HG02798 (cell line): ENCODE data around the gene FBXO39.
"Not testable (repeated sequence)": the region's sequence is repeated elsewhere in the genome, so short reads cannot be mapped to it uniquely, and the experiment has no call there.

Experiments used
- ATAC-seq: cut with Tn5 transposase; IDR thresholded peaks from one replicate; pipeline ENCODE4 v1.9.1; 2021; ENCODE audit warnings: mild to moderate bottlenecking; ENCODE audit not compliant: unreplicated experiment, poor library complexity

Gene FBXO39

GRCh38 chr17:6775871-6776405, at the start of gene FBXO39:
Gene FBXO39, plus strand, starts transcription at chr17:6776215. Its CDS starts 3,654 bp downstream, at chr17:6779869.
- no peak for ATAC-seq

DNA sequence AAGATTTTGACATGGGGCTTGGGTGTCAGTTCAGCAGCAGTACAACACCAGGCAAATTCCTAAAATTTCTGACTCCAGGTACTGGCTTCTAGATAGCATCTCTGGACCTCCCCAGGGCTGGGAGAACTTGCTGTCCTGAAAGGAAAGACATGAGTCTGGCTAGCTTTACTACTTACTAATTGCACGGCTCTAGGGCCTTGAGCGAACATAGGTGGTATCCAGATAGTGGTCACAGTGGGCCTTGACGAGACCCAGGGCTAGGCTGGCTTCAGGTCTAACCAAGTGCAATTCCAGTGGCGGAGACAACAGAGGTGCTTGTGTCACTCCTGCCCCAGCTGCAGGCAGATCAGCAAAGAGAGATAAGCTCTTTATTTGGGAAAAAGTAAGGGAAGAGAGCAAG, 46.5 kb upstream of the FBXO39 start:
- ATAC-seq: no peak

- ATAC-seq: not testable (repeated sequence)
These were observed 29.4 kb upstream of the FBXO39 start for GRCh38 chr17:6746665-6747064.

- ATAC-seq: no peak
These were observed 27.4 kb upstream of the FBXO39 start for GRCh38 chr17:6748617-6749016.

- ATAC-seq: no peak
These were observed 26.5 kb upstream of the FBXO39 start for GRCh38 chr17:6749519-6749918.

DNA sequence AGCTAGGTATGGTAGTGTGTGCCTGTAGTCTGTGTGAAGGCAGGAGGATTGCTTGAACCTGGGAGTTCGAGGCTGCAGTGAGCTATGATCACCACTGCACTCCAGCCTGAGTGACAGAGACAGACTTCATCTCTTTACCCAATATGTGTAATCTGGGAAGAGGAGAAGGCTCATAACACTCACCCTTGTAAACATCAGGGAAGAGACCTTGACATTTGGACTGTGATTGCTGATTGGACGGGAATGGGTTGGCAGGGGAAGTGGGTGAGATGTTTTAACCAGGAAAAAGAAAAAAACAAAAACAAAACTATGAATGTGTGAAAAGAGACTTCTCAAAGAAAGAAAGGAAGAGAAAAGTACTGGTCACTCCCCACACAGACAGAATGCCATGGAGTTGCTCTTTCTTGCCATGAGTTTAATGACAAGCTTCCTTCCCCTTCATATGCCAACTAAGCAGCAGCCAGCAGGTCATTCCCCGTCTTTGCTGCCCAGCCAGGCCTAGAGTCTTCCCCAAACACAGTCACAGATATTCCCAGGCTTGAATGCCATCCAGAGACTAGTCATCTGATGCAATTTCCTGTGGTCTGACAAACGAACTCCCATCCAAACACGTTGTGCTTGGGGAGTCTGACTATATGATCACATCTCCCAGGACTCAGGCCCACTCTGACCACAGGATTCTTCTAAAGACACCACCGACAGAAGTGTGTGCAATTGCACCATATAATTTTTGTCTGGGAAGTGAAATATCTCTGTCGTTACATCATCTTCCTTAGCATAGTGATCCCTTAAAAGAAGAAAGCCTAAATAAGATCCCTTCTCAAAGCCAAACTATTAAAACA, 23.7 kb upstream of the FBXO39 start:
- ATAC-seq: no peak

GRCh38 chr17:6753006-6753445, 23.0 kb upstream of the FBXO39 start:
- ATAC-seq: no peak

DNA sequence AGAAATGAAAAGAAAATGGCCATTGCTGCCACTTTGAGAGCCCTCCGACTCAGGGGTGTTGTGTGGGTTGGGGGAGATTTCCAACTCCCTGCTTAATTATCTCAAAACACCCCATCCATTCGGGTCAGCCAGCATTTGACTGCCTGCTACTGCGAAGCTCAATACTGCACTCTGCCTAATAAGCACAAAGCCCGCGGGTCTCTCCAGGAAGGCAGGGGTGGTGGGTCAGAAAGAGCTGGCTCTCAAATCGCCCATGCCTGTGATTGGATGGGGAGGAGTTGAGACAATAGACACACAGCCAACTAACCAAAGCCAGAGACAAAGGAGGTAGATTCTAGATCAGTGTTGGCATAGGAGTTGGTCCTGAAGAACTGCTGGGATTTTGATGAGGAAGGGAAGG, 22.5 kb upstream of the FBXO39 start:
- ATAC-seq: no peak

GRCh38 chr17:6755281-6755680, 20.7 kb upstream of the FBXO39 start:
- ATAC-seq: no peak

DNA sequence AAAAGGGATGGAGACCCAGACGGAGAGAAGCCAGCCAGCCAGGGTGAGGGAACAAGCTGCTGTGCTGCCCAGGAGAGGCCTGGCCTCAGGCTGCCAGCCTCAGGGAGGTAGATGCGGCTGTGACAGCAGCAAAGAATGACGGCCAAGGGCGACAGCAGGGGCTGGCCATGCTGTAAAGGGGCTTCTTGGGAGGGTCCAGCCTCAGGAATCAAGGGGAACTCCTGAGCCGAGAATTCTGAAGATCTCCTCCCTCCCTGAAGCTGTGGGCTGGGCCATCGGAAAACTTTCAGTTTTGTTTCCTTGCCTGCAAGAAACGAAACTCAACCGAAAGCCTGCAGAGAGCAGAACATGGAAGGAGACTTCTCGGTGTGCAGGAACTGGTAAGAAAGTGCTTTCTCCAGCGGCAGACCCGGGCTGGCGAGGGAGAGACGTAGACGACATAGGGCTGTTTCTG, 20.3 kb upstream of the FBXO39 start, which contains the start of gene XAF1:
Gene XAF1, plus strand, starts transcription at position 316 of the 454 bp plus-strand sequence. Its CDS starts 33 bp downstream, at position 349.
- ATAC-seq: no peak

- no peak for ATAC-seq
These were observed 19.5 kb upstream of the FBXO39 start for GRCh38 chr17:6756425-6757031.

- no peak for ATAC-seq
These were observed 18.3 kb upstream of the FBXO39 start for GRCh38 chr17:6757747-6758146.

GRCh38 chr17:6761779-6762178, 14.2 kb upstream of the FBXO39 start:
- ATAC-seq: no peak

GRCh38 chr17:6768447-6768846, 7.6 kb upstream of the FBXO39 start:
- no peak for ATAC-seq

DNA sequence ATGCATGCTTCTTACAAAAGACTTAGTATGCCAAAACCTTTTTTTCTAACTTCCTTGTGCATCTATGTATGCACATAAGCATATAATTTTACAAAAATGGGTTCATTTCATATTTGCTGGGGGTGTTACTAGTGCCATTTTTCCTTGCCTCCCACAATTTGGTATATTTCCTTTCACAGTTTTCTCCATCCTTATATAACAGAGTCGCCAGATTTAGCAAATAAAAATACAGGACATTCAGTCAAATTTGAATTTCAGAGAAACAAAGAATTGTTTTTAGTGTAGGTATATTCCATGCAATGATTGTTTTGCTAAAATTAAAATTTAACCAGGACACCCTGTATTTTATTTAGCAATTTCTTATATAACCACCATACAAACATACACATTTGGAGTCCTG, 4.0 kb upstream of the FBXO39 start:
- no peak for ATAC-seq

GRCh38 chr17:6774906-6775305, 1.1 kb upstream of the FBXO39 start:
- not testable (repeated sequence) for ATAC-seq

GRCh38 chr17:6779411-6779810, 3.4 kb downstream of the FBXO39 start:
- no peak for ATAC-seq

DNA sequence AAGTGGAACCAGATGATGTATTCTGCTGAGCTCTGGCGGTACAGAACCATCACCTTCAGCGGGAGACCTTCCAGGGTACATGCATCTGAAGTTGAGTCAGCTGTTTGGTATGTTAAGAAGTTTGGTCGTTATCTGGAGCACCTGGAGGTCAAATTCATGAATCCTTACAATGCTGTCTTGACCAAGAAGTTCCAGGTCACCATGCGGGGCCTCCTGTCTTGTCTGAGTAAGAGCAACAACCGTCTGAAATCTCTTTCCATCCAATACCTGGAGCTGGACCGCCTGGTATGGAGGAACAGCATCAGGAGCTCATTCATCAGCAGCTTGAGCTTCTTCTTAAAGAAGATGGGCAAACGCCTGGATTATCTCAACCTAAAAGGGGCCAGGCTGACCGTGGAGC, 4.0 kb downstream of the FBXO39 start:
- ATAC-seq: no peak

- ATAC-seq: no peak
These were observed 4.9 kb downstream of the FBXO39 start for GRCh38 chr17:6780886-6781285.

DNA sequence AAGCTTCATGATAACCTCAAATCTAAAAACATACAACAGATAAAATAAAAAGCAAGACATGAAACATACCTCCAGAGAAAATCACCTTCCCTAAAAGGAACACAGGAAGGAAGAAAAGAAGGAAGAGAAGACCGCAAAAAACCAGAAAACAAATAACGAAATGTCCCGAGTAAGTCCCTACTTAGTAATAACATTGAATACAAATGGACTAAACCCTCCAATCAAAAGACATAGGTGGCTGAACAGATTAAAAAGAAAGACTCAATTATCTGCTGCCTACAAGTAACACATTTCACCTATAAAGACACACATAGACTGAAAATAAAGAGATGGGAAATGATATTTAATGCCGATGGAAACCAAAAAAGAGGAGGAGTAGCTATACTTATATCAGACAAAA, 6.2 kb downstream of the FBXO39 start:
- ATAC-seq: no peak

DNA sequence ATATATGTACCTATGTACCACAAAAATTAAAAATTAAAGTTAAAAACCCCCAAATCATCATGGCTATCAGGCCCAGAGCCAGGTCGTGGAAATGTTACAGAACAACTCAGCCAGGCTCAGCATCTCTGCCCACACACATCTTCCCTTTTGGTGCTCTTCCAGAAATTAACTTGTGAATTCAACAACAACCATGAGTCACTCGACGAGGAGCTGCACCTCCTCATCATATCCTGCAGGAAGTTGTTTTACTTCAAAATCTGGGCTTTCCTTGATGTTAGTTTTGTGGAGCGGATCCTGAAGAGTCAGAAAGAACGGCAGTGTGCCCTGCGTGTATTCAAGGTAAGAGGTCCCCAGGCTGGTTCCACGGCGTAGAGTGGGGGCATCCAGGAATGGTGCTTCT, 10.6 kb downstream of the FBXO39 start:
- ATAC-seq: no peak
